ENCODE results near the gene SLC38A10.

DNA sequence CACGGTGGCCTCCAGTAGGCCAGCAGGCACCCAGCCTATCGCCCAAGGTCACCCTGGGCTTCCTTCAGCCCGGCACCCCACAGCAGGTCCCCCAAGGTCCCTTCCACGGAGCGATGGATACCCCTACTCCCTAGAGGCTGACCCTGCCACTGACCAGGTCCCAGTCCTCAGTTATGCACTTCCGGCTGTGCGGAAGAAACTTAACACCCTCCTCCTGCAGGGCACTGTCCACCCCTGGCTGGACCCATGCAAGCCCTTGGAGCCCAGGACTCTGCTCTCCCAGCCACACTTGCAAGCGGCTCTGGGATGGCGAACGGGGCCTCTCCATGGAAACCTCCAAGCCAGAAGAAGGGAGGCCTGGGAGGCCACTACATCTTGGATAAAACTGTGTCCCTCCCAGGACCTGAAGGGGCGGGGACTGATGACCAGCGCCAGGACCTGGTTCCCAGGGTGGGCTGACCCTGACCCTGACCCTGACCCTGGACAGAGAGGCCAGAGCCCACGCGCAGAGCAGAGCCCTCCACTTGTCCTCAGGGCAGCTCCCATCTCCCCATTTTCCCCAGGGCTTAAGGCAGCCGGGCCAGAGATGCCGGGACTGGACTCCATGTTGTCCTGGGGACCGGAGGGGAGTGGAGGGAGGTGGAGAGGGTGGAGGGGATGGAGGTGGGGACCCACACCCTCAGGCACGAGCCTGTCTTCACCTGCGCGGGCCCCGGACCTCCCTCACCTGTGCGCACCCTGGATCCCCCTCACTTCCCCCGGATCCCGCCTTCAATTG lies 73.1 kb downstream of the SLC38A10 start:
- TF ChIP-seq, protein P1, sequence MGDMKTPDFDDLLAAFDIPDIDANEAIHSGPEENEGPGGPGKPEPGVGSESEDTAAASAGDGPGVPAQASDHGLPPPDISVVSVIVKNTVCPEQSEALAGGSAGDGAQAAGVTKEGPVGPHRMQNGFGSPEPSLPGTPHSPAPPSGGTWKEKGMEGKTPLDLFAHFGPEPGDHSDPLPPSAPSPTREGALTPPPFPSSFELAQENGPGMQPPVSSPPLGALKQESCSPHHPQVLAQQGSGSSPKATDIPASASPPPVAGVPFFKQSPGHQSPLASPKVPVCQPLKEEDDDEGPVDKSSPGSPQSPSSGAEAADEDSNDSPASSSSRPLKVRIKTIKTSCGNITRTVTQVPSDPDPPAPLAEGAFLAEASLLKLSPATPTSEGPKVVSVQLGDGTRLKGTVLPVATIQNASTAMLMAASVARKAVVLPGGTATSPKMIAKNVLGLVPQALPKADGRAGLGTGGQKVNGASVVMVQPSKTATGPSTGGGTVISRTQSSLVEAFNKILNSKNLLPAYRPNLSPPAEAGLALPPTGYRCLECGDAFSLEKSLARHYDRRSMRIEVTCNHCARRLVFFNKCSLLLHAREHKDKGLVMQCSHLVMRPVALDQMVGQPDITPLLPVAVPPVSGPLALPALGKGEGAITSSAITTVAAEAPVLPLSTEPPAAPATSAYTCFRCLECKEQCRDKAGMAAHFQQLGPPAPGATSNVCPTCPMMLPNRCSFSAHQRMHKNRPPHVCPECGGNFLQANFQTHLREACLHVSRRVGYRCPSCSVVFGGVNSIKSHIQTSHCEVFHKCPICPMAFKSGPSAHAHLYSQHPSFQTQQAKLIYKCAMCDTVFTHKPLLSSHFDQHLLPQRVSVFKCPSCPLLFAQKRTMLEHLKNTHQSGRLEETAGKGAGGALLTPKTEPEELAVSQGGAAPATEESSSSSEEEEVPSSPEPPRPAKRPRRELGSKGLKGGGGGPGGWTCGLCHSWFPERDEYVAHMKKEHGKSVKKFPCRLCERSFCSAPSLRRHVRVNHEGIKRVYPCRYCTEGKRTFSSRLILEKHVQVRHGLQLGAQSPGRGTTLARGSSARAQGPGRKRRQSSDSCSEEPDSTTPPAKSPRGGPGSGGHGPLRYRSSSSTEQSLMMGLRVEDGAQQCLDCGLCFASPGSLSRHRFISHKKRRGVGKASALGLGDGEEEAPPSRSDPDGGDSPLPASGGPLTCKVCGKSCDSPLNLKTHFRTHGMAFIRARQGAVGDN (IDR thresholded peaks at IDR 0.05), result no peak
- TF ChIP-seq BHLHE40 (IDR thresholded peaks at IDR 0.05; ENCODE audit: borderline replicate concordance in 1 of 2, low read depth in 2 of 2, low read length in 1 of 2) (no peak), NR2C2 (IDR thresholded peaks at IDR 0.05; ENCODE audit: borderline replicate concordance, control insufficient read depth, insufficient read length, low read depth) (no peak), CEBPB (IDR thresholded peaks at IDR 0.05; ENCODE audit: borderline replicate concordance in 1 of 2, low read depth in 2 of 2, low read length in 2 of 2) (no peak), NFXL1 (IDR thresholded peaks at IDR 0.05; ENCODE audit: borderline replicate concordance) (no peak), RAD21 (IDR thresholded peaks at IDR 0.05; ENCODE audit: insufficient read depth, low read depth, low read length) (no peak), BCL11A (IDR thresholded peaks at IDR 0.05; ENCODE audit: low read depth, low read length) (no peak), POLR2AphosphoS5 (IDR thresholded peaks at IDR 0.05; ENCODE audit: low read length) (no peak), DPF2 (IDR thresholded peaks at IDR 0.05) (no peak), NRF1 (conservative IDR thresholded peaks at IDR 0.05; ENCODE audit: low read depth, low read length) (no peak), SMAD1 (IDR thresholded peaks at IDR 0.05; ENCODE audit: low read depth, partially characterized antibody) (no peak), NR2C1 (IDR thresholded peaks at IDR 0.05) (no peak)
- TF ChIP-seq, protein P2, sequence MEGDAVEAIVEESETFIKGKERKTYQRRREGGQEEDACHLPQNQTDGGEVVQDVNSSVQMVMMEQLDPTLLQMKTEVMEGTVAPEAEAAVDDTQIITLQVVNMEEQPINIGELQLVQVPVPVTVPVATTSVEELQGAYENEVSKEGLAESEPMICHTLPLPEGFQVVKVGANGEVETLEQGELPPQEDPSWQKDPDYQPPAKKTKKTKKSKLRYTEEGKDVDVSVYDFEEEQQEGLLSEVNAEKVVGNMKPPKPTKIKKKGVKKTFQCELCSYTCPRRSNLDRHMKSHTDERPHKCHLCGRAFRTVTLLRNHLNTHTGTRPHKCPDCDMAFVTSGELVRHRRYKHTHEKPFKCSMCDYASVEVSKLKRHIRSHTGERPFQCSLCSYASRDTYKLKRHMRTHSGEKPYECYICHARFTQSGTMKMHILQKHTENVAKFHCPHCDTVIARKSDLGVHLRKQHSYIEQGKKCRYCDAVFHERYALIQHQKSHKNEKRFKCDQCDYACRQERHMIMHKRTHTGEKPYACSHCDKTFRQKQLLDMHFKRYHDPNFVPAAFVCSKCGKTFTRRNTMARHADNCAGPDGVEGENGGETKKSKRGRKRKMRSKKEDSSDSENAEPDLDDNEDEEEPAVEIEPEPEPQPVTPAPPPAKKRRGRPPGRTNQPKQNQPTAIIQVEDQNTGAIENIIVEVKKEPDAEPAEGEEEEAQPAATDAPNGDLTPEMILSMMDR (IDR thresholded peaks at IDR 0.05 in 2 of 3, conservative IDR thresholded peaks at IDR 0.05 in 1 of 3; ENCODE audit: control insufficient read depth in 2 of 3, extremely low read depth in 1 of 3, insufficient read depth in 1 of 3, low read depth in 3 of 3, low read length in 3 of 3), result no peak
- TF ChIP-seq, protein P3, sequence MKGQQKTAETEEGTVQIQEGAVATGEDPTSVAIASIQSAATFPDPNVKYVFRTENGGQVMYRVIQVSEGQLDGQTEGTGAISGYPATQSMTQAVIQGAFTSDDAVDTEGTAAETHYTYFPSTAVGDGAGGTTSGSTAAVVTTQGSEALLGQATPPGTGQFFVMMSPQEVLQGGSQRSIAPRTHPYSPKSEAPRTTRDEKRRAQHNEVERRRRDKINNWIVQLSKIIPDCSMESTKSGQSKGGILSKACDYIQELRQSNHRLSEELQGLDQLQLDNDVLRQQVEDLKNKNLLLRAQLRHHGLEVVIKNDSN (IDR thresholded peaks at IDR 0.05; ENCODE audit: borderline replicate concordance, extremely low read length, insufficient read depth, low read depth, low read length), result no peak
